GM12801 (cell line): Measurements from ENCODE around the gene NHSL1.

ENCODE experiments used
- TF ChIP-seq, protein P1 (sequence below): IDR thresholded peaks from one replicate; pipeline ENCODE4 v1.5.1; 2011; ENCODE audit warnings: control low read depth; ENCODE audit not compliant: insufficient read length; ENCODE audit errors: extremely low read depth

NHSL1 gene

DNA sequence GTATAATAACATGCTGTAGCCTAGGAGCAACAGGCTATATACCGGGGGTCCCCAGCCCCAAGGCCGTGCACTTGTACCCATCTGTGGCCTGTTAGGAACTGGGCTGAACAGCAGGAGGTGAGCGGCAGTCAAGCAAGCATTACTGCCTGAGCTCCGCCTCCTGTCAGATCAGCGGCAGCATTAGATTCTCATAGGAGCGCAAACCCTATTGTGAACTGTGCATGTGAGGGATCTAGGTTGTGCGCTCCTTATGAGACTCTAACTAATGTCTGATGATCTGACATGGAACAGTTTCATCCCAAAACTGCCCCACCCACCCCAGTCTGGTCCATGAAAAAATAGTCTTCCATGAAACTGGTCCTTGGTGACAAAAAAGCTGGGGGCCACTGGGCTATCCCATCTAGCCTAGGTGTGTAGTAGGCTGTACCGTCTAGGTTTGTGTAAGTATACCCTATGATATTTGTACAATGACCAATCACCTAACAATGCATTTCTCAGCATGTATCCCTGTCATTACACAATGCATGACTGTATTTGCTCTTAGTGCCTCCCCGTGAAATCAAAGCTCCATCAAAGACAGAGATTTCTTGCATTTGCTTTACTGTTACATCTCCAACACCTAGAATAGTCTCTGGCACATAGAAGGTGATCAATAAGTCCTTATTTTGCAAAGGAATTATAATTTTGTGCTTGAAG, 30.8 kb downstream of the NHSL1 start:
- TF ChIP-seq, protein P1, sequence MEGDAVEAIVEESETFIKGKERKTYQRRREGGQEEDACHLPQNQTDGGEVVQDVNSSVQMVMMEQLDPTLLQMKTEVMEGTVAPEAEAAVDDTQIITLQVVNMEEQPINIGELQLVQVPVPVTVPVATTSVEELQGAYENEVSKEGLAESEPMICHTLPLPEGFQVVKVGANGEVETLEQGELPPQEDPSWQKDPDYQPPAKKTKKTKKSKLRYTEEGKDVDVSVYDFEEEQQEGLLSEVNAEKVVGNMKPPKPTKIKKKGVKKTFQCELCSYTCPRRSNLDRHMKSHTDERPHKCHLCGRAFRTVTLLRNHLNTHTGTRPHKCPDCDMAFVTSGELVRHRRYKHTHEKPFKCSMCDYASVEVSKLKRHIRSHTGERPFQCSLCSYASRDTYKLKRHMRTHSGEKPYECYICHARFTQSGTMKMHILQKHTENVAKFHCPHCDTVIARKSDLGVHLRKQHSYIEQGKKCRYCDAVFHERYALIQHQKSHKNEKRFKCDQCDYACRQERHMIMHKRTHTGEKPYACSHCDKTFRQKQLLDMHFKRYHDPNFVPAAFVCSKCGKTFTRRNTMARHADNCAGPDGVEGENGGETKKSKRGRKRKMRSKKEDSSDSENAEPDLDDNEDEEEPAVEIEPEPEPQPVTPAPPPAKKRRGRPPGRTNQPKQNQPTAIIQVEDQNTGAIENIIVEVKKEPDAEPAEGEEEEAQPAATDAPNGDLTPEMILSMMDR, result no peak

DNA sequence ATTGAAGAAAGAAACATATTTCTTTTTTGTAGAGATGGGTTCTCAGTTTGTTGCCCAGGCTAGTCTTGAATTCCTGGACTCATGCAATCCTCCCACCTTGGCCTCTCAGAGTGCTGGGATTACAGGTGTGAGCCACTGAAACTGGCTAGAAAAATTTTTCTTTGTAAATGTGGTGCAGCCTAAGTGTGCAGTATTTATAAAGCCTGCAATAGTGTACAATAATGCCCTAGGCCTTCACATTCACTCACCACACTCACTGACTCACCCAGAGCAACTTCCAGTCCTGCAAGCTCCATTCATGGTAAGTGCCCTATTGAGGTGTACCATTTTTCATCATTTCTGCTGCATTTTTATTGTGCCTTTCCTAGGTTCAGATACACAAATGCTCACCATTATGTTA, 31.4 kb downstream of the NHSL1 start:
- TF ChIP-seq, protein P1, result no peak

DNA sequence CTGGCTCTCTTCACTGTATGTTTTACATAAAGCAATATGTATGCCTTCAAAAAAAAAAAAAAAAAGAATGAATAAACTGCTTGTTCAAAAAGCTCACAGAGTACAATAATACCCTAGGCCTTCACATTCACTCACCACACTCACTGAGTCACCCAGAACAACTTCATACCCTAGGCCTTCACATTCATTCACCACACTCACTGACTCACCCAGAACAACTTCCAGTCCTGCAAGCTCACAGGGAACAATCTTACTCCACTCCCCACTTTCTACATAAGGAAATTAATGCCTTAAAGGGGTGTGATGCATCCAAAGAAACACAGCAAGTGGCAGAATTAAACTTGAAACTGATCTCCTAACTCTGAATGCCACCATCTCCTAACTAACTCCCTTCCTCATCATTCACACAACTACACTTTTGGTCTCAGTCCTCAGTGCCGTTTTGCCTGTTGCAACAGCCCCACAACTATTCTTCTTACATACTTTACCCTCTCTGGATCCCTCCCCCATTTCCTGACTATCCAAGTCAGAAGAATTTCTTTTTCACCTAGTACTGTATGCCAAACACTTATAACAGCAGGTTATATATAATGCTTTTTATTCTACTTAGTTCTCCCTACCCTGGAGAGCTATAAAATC, 34.2 kb downstream of the NHSL1 start:
- TF ChIP-seq, protein P1, result no peak

DNA sequence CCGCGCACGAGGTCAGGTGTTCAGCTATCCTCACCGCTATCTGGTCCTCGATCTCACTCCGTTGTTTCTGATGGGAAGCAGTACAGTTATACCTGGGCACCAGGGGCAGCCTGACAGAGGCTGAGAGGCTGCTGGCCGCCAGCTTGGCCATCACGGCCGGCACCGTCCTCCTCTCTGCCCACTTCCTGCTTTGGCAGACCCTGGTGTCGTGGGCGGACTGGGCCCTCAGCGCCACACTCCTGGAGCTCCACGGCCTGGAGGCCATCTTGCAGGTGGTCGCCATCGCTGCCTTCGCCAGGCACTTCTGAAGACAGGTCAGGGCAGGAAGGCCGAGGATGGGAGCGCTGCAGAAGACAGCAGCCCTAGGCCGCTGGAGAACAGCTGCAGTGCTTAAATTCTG, 35.2 kb downstream of the NHSL1 start:
- TF ChIP-seq, protein P1, result no peak

DNA sequence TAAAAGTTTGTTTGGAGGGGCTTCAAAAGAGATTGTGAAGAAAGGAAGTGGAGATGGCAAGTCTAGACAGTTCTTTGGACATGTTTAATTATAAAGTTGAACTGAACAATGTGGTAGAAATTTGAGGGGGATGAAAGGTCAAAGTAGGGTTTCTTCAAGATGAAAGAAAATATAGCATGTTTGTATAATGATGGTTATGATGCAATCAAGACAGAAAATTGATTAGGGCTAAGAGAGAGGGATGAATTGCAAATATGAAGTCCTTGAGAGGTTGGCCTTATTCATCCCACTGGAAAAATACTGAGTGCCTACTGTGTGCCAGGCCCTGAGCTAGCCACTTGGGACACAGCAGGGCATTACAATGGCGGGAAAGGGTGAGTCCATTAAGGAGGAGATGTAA, 37.6 kb downstream of the NHSL1 start:
- TF ChIP-seq, protein P1, result no peak

DNA sequence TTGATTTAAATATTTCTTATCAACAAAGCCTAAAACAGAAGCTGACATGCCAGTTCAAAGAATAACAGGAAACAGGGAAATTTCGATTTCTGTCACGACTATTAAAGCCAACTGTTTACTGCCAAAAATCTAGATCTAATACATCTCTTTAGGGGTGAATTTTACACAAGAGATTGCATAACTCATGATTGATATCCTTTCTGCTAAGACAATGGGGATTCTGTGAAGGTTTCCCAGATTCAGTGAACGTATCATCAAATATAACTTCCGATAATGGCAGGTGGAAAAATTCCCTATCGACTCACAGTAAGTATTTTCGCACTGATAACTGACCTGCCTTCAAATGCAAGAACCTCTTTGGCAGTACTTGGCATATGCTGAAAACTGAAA, 42.9 kb downstream of the NHSL1 start:
- TF ChIP-seq, protein P1, result no peak

DNA sequence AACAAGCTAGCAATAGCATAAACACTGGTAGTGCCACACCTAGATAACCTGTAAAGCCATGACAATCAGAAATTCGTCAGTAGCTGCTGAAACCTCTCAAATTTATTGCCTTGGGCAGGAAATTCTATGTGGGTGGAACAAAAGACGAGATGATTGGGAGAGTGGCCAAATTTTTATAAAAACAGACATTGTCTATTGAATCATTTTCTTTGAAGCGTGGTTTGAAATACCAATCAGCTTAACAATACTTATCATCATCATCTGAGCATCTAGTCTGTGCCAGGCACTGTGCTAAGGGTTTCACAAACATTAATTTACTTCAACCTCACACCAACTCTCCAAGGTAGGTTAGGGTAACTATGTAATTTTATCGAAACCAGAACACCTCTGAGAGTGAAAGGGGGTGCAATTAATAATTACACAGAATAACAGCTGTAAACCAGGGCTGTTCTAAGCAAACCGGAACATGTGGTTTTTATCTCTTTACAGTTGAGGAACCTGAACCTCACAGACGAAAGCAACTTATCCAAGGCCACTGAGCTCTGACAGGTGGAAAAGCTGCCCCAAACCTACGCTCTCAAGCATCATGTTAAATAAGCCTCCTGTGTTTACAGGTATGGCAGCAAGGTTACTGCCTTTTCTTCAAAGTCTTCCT, 43.4 kb downstream of the NHSL1 start:
- TF ChIP-seq, protein P1, result no peak
